BLaER1 treated with 17β-estradiol and CSF1 and Interleukin-3, amounts not matched to agents 10 nM and 100 nM (cell line): ENCODE measurements around the gene NIP7.

Experiments used
- H3K27ac ChIP-seq, 11 experiments: shearing (Covaris generic); formaldehyde crosslinking; 2 replicates each; pipeline ENCODE4 v1.8.1; 2022
- H3K27me3 ChIP-seq, 11 experiments: shearing (Covaris generic); formaldehyde crosslinking; 2 replicates each; pipeline ENCODE4 v1.8.1; 2022
- H3K36me3 ChIP-seq, 11 experiments: shearing (Covaris generic); formaldehyde crosslinking; 2 replicates each; pipeline ENCODE4 v1.8.1; 2022
- H3K4me1 ChIP-seq, 10 experiments: shearing (Covaris generic); formaldehyde crosslinking; 2 replicates each; pipeline ENCODE4 v1.8.1; 2022
- H3K4me2 ChIP-seq, 11 experiments: shearing (Covaris generic); formaldehyde crosslinking; 2 replicates each; pipeline ENCODE4 v1.8.1; 2022
- H3K4me3 ChIP-seq, 10 experiments: shearing (Covaris generic); formaldehyde crosslinking; 2 replicates each; pipeline ENCODE4 v1.8.1; 2022
- H3K9ac ChIP-seq, 11 experiments: shearing (Covaris generic); formaldehyde crosslinking; 2 replicates each; pipeline ENCODE4 v1.8.1; 2022
- H3K9me3 ChIP-seq, 11 experiments: shearing (Covaris generic); formaldehyde crosslinking; replicated peaks in 1 of 11; 2 replicates each; pipeline ENCODE4 v1.8.1; 2022
- H4K20me1 ChIP-seq, 11 experiments: shearing (Covaris generic); formaldehyde crosslinking; 2 replicates each; pipeline ENCODE4 v1.8.1; 2022
- Cebpa-rat ChIP-seq, 11 experiments: shearing (Covaris generic); IDR thresholded peaks; 2 replicates each; pipeline ENCODE4 v1.8.1; 2022

The NIP7 gene

GRCh38 chr16:69363281-69363717 is 23.7 kb downstream of the NIP7 start:
- H3K4me2 ChIP-seq: peak overlapping the region in 8 of 11 experiments; percentile 37 to 83 (median 63); a peak in 17 of 22 replicates
- H3K9me3 ChIP-seq: no peaks in the 10 kb centered on the region
- H3K4me1 ChIP-seq: peaks cover 0 to 87% (median 76%) of the 10 kb centered on the region in 10 experiments; a peak in 18 of 20 replicates
- H3K4me3 ChIP-seq: no peak overlapping the region
- H3K27me3 ChIP-seq: no peaks in the 10 kb centered on the region
- TF ChIP-seq Cebpa-rat (IDR thresholded peaks at IDR 0.05): peak in 7 of 11 experiments; percentile 42 to 89 (median 62); a peak in 8 of 22 replicates
- H3K27ac ChIP-seq: peak overlapping the region in 7 of 11 experiments; percentile 16 to 85 (median 47); a peak in 13 of 22 replicates
- H3K36me3 ChIP-seq: peaks cover 53 to 77% (median 68%) of the 10 kb centered on the region in 11 experiments
- H4K20me1 ChIP-seq: peaks cover 0 to 64% (median 11%) of the 10 kb centered on the region in 11 experiments; a peak in 6 of 22 replicates
- peak overlapping the region in 1 of 11 experiments; percentile 30; a peak in 1 of 22 replicates for H3K9ac ChIP-seq

GRCh38 chr16:69364088-69364487 is 24.5 kb downstream of the NIP7 start:
- no peak overlapping the region; a peak in 1 of 22 replicates for H3K9ac ChIP-seq
- no peak overlapping the region for H3K4me3 ChIP-seq
- H4K20me1 ChIP-seq: peaks cover 0 to 68% (median 11%) of the 10 kb centered on the region in 11 experiments; a peak in 6 of 22 replicates
- peaks cover 61 to 84% (median 76%) of the 10 kb centered on the region in 11 experiments for H3K36me3 ChIP-seq
- no peaks in the 10 kb centered on the region for H3K27me3 ChIP-seq
- H3K27ac ChIP-seq: peak overlapping the region in 3 of 11 experiments; percentile 20 to 90 (median 85); a peak in 6 of 22 replicates
- H3K9me3 ChIP-seq: peaks cover 0 to under 1% (median 0%) of the 10 kb centered on the region in 11 experiments; a peak in 2 of 22 replicates
- H3K4me1 ChIP-seq: peaks cover 0 to 95% (median 84%) of the 10 kb centered on the region in 10 experiments; a peak in 18 of 20 replicates
- H3K4me2 ChIP-seq: peak overlapping the region in 8 of 11 experiments; percentile 6 to 83 (median 63); a peak in 7 of 22 replicates
- TF ChIP-seq Cebpa-rat (IDR thresholded peaks at IDR 0.05): no peak

- Histone ChIP-seq H3K36me3 (peaks cover 79 to 89% (median 82%) of the 10 kb centered on the region in 11 experiments), H3K9ac (peak overlapping the region in 3 of 11 experiments; percentile 11 to 22 (median 20); a peak in 2 of 22 replicates), H3K27me3 (no peaks in the 10 kb centered on the region), H3K4me2 (peak overlapping the region in 3 of 11 experiments; percentile 17 to 63 (median 63); a peak in 3 of 22 replicates), H3K27ac (peak overlapping the region in 6 of 11 experiments; percentile 78 to 91 (median 86); a peak in 12 of 22 replicates), H4K20me1 (peaks cover 0 to 71% (median 11%) of the 10 kb centered on the region in 11 experiments; a peak in 6 of 22 replicates), H3K4me3 (no peak overlapping the region), H3K4me1 (peaks cover 0 to 100% (median 92%) of the 10 kb centered on the region in 10 experiments; a peak in 18 of 20 replicates), H3K9me3 (peaks cover 0 to 19% (median 14%) of the 10 kb centered on the region in 11 experiments; a peak in 12 of 22 replicates)
- no peak for TF ChIP-seq Cebpa-rat (IDR thresholded peaks at IDR 0.05)
Measured at GRCh38 chr16:69365901-69366300, 26.3 kb downstream of the NIP7 start.

DNA sequence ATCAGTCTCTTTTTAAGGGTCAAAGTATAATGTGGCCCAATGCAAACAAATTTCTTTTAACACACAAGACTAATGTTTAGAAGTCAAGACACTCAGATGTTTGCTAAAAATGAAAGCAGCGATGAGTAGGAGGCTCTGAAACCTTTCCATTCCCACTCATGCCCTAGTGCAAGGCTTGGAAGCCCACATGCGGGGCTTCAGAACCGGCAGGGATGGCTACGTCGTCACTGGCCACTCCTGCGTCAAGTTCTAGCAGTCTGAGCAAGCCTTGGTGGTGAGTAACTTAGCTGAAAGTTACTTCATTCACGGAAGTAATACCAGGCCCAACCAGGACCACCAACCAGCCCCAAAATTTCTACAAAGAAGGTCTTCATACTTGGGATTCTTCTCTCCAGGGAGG is 26.9 kb downstream of the NIP7 start:
- H3K27me3 ChIP-seq: no peaks in the 10 kb centered on the region
- H3K36me3 ChIP-seq: peaks cover 83 to 89% (median 85%) of the 10 kb centered on the region in 11 experiments
- H3K27ac ChIP-seq: peak overlapping the region in 7 of 11 experiments; percentile 78 to 91 (median 87); a peak in 13 of 22 replicates
- no peak overlapping the region for H3K4me3 ChIP-seq
- H3K4me1 ChIP-seq: peaks cover 0 to 100% (median 94%) of the 10 kb centered on the region in 10 experiments
- H3K9ac ChIP-seq: peak overlapping the region in 2 of 11 experiments; percentile 11 to 20; a peak in 2 of 22 replicates
- no peak for TF ChIP-seq Cebpa-rat (IDR thresholded peaks at IDR 0.05)
- H3K9me3 ChIP-seq: peaks cover 0 to 22% (median 14%) of the 10 kb centered on the region in 11 experiments; a peak in 12 of 22 replicates
- peak overlapping the region in 5 of 11 experiments; percentile 13 to 63 (median 17); a peak in 7 of 22 replicates for H3K4me2 ChIP-seq
- H4K20me1 ChIP-seq: peaks cover 0 to 69% (median 11%) of the 10 kb centered on the region in 11 experiments; a peak in 6 of 22 replicates

GRCh38 chr16:69367980-69368379 is 28.4 kb downstream of the NIP7 start:
- Histone ChIP-seq H3K4me2 (peak overlapping the region in 10 of 11 experiments; percentile 3 to 79 (median 64); a peak in 18 of 22 replicates), H3K36me3 (peaks cover 83 to 100% (median 95%) of the 10 kb centered on the region in 11 experiments), H3K27ac (peak overlapping the region in 9 of 11 experiments; percentile 38 to 91 (median 85); a peak in 18 of 22 replicates), H3K9me3 (peaks cover 0 to 22% (median 14%) of the 10 kb centered on the region in 11 experiments; a peak in 12 of 22 replicates), H3K4me3 (0 out of 20 replicates have a peak overlapping the region, but pooled peaks of 1 of the 10 experiments have one; percentile 23), H4K20me1 (peaks cover 0 to 65% (median 11%) of the 10 kb centered on the region in 11 experiments; a peak in 6 of 22 replicates), H3K4me1 (peaks cover 0 to 100% (median 95%) of the 10 kb centered on the region in 10 experiments), H3K9ac (peak overlapping the region in 9 of 11 experiments; percentile 21 to 63 (median 47); a peak in 15 of 22 replicates), H3K27me3 (no peaks in the 10 kb centered on the region)
- no peak for TF ChIP-seq Cebpa-rat (IDR thresholded peaks at IDR 0.05)

- H3K9ac ChIP-seq: peak overlapping the region in 7 of 11 experiments; percentile 17 to 76 (median 47); a peak in 8 of 22 replicates
Measured at GRCh38 chr16:69368866-69369265, 29.3 kb downstream of the NIP7 start.

GRCh38 chr16:69371564-69371963 is 32.0 kb downstream of the NIP7 start:
- Histone ChIP-seq H3K36me3 (peaks cover 73 to 98% (median 90%) of the 10 kb centered on the region in 11 experiments), H4K20me1 (peaks cover 0 to 36% (median 0%) of the 10 kb centered on the region in 11 experiments; a peak in 5 of 22 replicates), H3K4me2 (peak overlapping the region; percentile 3 to 79 (median 63); a peak in 20 of 22 replicates), H3K9ac (peak overlapping the region in 7 of 11 experiments; percentile 61 to 76 (median 73); a peak in 15 of 22 replicates), H3K4me1 (peaks cover 0 to 88% (median 82%) of the 10 kb centered on the region in 10 experiments), H3K27me3 (no peaks in the 10 kb centered on the region), H3K4me3 (peak overlapping the region in 4 of 10 experiments; percentile 8 to 20 (median 11); a peak in 2 of 20 replicates), H3K9me3 (peaks cover 0 to 41% (median 29%) of the 10 kb centered on the region in 11 experiments; a peak in 17 of 22 replicates), H3K27ac (peak overlapping the region in 10 of 11 experiments; percentile 8 to 91 (median 85); a peak in 19 of 22 replicates)
- peak in 7 of 11 experiments; percentile 52 to 85 (median 77); a peak in 13 of 22 replicates for TF ChIP-seq Cebpa-rat (IDR thresholded peaks at IDR 0.05)

More at GRCh38 chr16:69368866-69369265, 29.3 kb downstream of the NIP7 start:
- Histone ChIP-seq H3K27me3 (no peaks in the 10 kb centered on the region), H3K4me2 (peak overlapping the region in 9 of 11 experiments; percentile 57 to 79 (median 66); a peak in 18 of 22 replicates), H4K20me1 (peaks cover 0 to 63% (median 11%) of the 10 kb centered on the region in 11 experiments; a peak in 6 of 22 replicates), H3K27ac (peak overlapping the region in 8 of 11 experiments; percentile 11 to 91 (median 86); a peak in 15 of 22 replicates), H3K36me3 (peaks cover 75 to 100% (median 94%) of the 10 kb centered on the region in 11 experiments), H3K9me3 (peaks cover 0 to 22% (median 14%) of the 10 kb centered on the region in 11 experiments; a peak in 12 of 22 replicates), H3K4me1 (peaks cover 0 to 100% (median 95%) of the 10 kb centered on the region in 10 experiments), H3K4me3 (no peak overlapping the region)
- TF ChIP-seq Cebpa-rat (IDR thresholded peaks at IDR 0.05): no peak

GRCh38 chr16:69373019-69373418 is 33.4 kb downstream of the NIP7 start:
- H3K9ac ChIP-seq: peak overlapping the region in 9 of 11 experiments; percentile 30 to 76 (median 65); a peak in 17 of 22 replicates
- H4K20me1 ChIP-seq: peaks cover 0 to 23% (median 0%) of the 10 kb centered on the region in 11 experiments; a peak in 5 of 22 replicates
- H3K27me3 ChIP-seq: no peaks in the 10 kb centered on the region
- TF ChIP-seq Cebpa-rat (IDR thresholded peaks at IDR 0.05): no peak
- no peak overlapping the region for H3K4me3 ChIP-seq
- peaks cover 0 to 74% (median 69%) of the 10 kb centered on the region in 10 experiments for H3K4me1 ChIP-seq
- H3K27ac ChIP-seq: peak overlapping the region in 10 of 11 experiments; percentile 29 to 91 (median 85); a peak in 19 of 22 replicates
- H3K4me2 ChIP-seq: peak overlapping the region; percentile 49 to 79 (median 66)
- peaks cover 73 to 98% (median 90%) of the 10 kb centered on the region in 11 experiments for H3K36me3 ChIP-seq
- peaks cover 0 to 48% (median 37%) of the 10 kb centered on the region in 11 experiments; a peak in 17 of 22 replicates for H3K9me3 ChIP-seq
